BJ (cell line): Measurements from ENCODE around the gene SEL1L. TPM values are rescaled to one million over a fixed set of nuclear protein-coding genes. Genes with fewer than 3 reads are reported as not detected.
"Not testable (repeated sequence)": the region's sequence is repeated elsewhere in the genome, so short reads cannot be mapped to it uniquely, and the experiment has no call there.

Experiments used
- CTCF ChIA-PET: fragments of 350-600 bp; formaldehyde crosslinking; extraction: SDS; loops from one replicate; lab custom pipeline; 2021; ENCODE audit warnings: antibody characterized with exemption, inconsistent platforms; lab: Yijun Ruan, JAX
- POLR2A ChIA-PET: fragments of 300-600 bp; sonication (Branson Sonifier 250); formaldehyde crosslinking; extraction: SDS; loops from one replicate; lab custom pipeline; 2021; ENCODE audit warnings: antibody characterized with exemption; lab: Charles Lee
- DNase-seq: peaks from one replicate; pipeline ENCODE4 v3.0.0-alpha.2; 2011; ENCODE audit warnings: low read depth
- H3K27me3 ChIP-seq: 2 replicates; pipeline ENCODE4 v1.6.0; 2011; ENCODE audit warnings: low read length; ENCODE audit not compliant: control insufficient read depth, insufficient read depth
- H3K36me3 ChIP-seq: 2 replicates; pipeline ENCODE4 v1.5.1; 2011; ENCODE audit warnings: low read length; ENCODE audit not compliant: control insufficient read depth, insufficient read depth
- H3K4me3 ChIP-seq: 2 replicates; pipeline ENCODE4 v1.5.1; 2011; ENCODE audit warnings: low read depth, mild to moderate bottlenecking, control low read depth, low read length
- CTCF ChIP-seq: IDR thresholded peaks from 2 replicates; pipeline ENCODE4 v1.5.1; 2011; ENCODE audit warnings: low read depth, mild to moderate bottlenecking, control low read depth, inconsistent platforms, low read length, moderate library complexity; ENCODE audit not compliant: insufficient read depth
- polyA plus RNA-seq: library from polyadenylated mRNA; depleted of rRNA; stranded (reverse); fragments of >200 nt; gene quantifications from 2 replicates; pipeline ENCODE4 v1.2.3, GENCODE V29; 2011

SEL1L gene
- polyA plus RNA-seq, 1 experiment, result 21.7 TPM

DNA sequence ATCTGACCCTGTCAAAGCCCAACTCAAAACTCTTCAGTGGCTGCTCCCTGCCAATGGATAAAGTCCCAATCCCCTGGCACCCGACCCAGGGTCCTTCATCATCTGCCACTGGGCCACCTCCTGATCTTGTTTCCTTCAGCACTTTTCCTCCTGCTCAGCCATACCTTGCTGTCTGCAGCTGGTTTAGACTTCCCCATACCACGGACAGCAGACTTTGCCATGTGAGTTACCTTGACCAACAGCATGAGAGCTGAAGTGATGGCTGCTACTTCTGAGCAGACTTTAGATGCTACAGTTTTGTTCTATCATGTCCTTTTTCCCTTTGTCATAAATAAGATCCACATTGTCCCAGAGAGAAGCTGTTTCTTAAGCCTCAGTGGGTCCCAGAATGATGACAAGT, 100.3 kb downstream of the SEL1L start:
- TF ChIP-seq CTCF, result no peak
- Histone ChIP-seq H3K27me3 (peaks cover 32% of the 10 kb centered on the region), H3K36me3 (no peaks in the 10 kb centered on the region), H3K4me3 (no peak overlapping the region)
- DNase-seq, result no peak
- ChIA-PET CTCF (interaction anchor here (0.7 to 0.8 kb wide), 2 partner anchors 10 to 160 kb away, joined by 3 to 4 read pairs; no protein-coding TSS in a partner anchor), POLR2A (no interaction called here)

DNA sequence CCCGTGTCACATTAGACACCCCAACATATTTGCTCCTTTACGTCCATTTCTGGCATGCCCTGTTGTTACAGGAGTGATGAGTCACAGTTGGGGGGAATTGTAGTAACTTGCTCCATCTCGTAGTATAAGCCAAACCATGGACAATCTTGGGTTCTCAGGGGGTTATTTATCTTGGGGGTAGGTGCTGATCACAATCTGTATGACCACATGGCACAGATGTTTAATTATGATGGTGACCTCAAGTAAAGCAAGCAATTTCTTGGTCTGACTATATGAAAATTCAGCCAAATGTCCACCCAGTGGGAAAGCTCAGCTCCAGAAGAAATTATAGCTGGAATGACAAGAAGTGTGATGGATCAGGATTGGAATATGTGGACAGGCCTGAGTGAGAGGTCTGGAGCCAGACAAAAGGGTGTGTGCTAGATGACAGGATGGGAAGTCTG, 101.4 kb downstream of the SEL1L start:
- ChIA-PET CTCF (no interaction called here), POLR2A (no interaction called here)
- Histone ChIP-seq H3K36me3 (no peaks in the 10 kb centered on the region), H3K27me3 (peaks cover 30% of the 10 kb centered on the region), H3K4me3 (no peak overlapping the region)
- TF ChIP-seq CTCF, result no peak
- DNase-seq, result no peak

- Histone ChIP-seq H3K27me3 (peaks cover 16% of the 10 kb centered on the region), H3K36me3 (no peaks in the 10 kb centered on the region), H3K4me3 (no peak overlapping the region)
- POLR2A ChIA-PET, result no interaction called here
- DNase-seq, result no peak
- CTCF ChIA-PET, result interaction anchor here (1.1 to 1.7 kb wide), 2 partner anchors 19 to 23 kb away, joined by 3 to 5 read pairs; no protein-coding TSS in a partner anchor
- TF ChIP-seq CTCF, result no peak
Measured at GRCh38 chr14:81430235-81430634, 103.4 kb downstream of the SEL1L start.

DNA sequence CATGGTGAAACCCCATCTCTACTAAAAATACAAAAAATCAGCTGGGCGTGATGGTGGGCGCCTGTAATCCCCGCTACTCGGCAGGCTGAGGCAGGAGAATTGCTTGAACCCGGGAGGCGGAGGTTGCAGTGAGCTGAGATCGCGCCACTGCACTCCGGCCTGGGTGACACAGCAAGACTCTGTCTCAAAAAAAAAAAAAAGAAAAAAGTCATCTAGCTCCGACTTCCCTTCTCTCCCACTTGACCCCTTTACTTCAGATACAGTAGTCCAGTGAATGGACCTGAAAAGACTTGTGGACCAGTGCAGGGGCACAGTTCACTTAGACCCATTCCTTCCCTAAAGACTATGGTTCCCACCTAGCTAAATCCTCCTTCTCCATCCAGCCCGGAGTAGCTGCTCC, 103.9 kb downstream of the SEL1L start:
- DNase-seq, H3K36me3 ChIP-seq, H3K4me3 ChIP-seq, POLR2A ChIA-PET: not testable (repeated sequence)
- CTCF ChIA-PET, result interaction anchor here (1.7 kb wide), 1 partner anchor 24 kb away, joined by 5 read pairs; no protein-coding TSS in a partner anchor
- peaks cover 13% of the 10 kb centered on the region for H3K27me3 ChIP-seq

DNA sequence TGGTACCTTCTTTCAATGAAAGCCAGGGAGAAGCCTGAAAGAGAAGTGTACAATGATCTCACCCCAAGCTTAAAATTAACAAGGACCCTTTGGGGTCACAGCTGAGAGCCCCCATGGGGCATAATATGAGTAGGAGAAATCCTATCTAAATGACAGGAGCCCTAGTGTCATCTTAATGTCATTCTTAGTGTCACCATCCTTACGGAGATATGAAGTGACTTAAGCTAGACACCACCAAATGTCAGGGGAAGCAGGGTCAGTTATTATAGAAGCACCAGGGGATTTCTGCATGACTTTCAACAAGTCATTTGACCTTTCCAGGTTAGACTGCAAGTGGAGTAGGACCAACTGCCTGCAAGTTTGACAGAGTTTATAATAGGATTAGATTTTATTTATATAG, 104.6 kb downstream of the SEL1L start:
- H3K27me3 ChIP-seq, result peaks cover 8% of the 10 kb centered on the region
- ChIA-PET CTCF (interaction anchor here (0.9 kb wide), 1 partner anchor 24 kb away, joined by 5 read pairs; no protein-coding TSS in a partner anchor), POLR2A (no interaction called here)
- TF ChIP-seq CTCF, result no peak
- no peak for DNase-seq
- H3K36me3 ChIP-seq, result no peaks in the 10 kb centered on the region
- no peak overlapping the region for H3K4me3 ChIP-seq

DNA sequence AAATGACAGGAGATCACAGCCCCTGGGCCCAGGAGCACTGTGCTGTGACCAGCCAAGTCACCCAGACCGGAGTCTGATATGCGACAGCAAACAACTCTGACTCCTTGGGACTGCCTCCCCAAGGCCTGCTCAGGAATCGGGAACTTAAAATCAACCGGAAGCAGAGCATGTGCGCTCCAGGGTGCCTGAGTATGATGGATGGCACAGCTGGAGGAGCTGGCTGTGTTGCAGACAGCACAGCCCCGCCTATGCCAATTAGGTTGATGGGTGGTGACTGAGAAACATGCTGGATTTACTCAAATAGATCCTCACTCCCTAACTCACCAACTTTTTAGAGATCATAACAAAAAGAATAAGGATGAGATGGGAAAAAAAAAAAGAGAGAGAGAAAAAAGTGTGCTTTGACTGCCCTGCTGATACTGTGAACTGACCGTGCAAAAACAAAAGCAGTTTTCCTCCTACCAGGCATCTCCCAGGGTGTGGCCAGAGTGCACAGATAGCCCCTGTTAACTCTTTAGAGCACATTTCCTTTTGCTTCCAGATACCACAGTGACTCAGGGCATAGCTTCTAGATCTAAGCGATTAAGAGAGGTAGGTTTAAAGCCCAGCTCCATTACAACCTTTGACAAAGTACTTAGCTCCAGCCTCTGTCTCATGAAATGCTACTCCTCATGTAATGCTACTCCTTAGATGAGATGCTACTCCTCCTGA, 106.2 kb downstream of the SEL1L start:
- ChIA-PET CTCF (interaction anchor here (0.7 kb wide), 1 partner anchor 149 kb away, joined by 3 read pairs; no protein-coding TSS in a partner anchor), POLR2A (no interaction called here)
- no peak overlapping the region for H3K4me3 ChIP-seq
- H3K36me3 ChIP-seq, result no peaks in the 10 kb centered on the region
- TF ChIP-seq CTCF, result no peak
- no peak for DNase-seq
- H3K27me3 ChIP-seq, result peaks cover under 1% of the 10 kb centered on the region; the same call in 1 of the 2 replicates
